GM18505 (cell line): ENCODE measurements around the gene UBB.

Experiments used
- ATAC-seq: cut with Tn5 transposase; IDR thresholded peaks from one replicate; pipeline ENCODE4 v1.9.1; 2021; ENCODE audit not compliant: unreplicated experiment
- POLR2A ChIP-seq: IDR thresholded peaks from 4 replicates; pipeline ENCODE4 v1.6.1; 2011; ENCODE audit warnings: borderline replicate concordance; ENCODE audit not compliant: insufficient read depth, insufficient read length; ENCODE audit errors: extremely low read depth

The UBB gene

DNA sequence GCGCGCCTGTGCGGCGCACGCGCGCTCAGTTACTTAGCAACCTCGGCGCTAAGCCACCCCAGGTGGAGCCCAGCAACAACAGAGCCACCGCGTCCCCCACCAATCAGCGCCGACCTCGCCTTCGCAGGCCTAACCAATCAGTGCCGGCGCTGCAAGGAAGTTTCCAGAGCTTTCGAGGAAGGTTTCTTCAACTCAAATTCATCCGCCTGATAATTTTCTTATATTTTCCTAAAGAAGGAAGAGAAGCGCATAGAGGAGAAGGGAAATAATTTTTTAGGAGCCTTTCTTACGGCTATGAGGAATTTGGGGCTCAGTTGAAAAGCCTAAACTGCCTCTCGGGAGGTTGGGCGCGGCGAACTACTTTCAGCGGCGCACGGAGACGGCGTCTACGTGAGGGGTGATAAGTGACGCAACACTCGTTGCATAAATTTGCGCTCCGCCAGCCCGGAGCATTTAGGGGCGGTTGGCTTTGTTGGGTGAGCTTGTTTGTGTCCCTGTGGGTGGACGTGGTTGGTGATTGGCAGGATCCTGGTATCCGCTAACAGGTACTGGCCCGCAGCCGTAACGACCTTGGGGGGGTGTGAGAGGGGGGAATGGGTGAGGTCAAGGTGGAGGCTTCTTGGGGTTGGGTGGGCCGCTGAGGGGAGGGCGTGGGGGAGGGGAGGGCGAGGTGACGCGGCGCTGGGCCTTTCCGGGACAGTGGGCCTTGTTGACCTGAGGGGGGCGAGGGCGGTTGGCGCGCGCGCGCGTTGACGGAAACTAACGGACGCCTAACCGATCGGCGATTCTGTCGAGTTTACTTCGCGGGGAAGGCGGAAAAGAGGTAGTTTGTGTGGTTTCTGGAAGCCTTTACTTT, at the start of gene UBB:
Gene UBB, plus strand, starts transcription at position 452 of the 856 bp plus-strand sequence. CDS start 817 bp downstream, outside the sequence.
- peak; percentile 91 for ATAC-seq
- peak; percentile 100 for TF ChIP-seq POLR2A

DNA sequence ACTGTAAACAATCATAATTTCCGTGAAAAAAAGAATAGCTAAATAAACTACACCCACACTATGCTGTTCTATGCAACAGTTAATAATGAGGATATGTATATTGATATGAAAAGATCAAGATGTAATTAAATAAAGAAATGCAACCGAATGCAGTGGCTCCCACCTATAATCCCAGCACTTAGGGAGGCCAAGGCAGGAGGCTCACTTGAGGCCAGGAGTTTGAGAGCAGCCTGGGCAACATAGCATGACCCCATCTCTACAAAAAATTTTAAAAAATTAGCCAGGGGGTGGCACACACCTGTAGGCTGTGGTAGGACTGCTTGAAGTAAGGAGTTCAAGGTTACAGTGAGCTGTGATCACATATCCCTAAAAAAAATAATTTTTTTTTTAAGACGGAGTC, 42.5 kb upstream of the UBB start:
- no peak for TF ChIP-seq POLR2A
- no peak for ATAC-seq

DNA sequence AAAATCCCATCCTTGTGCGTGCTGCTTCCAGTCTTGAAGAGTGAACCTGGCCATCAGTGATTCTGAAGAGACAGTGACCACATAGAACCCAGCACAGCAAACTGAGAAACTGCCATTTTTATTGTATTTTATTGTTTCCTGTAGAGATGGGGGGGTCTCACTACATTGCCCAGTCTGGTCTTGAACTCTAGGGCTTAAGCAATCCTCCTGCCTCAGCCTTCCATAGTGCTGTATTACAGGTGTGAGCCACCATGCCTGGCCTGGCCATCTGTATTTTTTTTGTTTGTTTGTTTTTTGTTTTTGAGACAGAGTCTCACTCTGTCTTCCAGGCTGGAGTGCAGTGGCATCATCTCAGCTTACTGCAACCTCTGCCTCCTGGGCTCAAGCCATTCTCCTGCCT, 41.5 kb upstream of the UBB start:
- TF ChIP-seq POLR2A = no peak
- no peak for ATAC-seq

DNA sequence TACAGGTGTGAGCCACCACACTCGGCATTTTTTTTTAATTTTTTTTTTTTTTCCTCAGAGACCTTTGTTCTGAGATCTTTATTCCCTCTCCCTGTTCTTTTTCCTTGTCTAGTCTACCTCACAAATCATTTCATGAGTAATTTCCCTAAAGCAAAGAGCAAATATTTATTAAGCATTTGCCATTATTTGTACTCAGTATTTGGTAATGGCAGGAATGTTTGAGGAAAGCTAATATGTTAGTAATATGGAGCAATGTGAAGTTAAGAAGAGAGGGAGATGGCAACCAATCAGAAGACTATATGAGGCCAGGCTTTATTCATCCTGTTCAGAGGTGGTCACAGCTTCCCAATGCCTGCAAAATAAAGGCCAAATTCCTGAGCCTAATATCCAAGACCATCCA, 40.9 kb upstream of the UBB start:
- TF ChIP-seq POLR2A = no peak
- no peak for ATAC-seq

DNA sequence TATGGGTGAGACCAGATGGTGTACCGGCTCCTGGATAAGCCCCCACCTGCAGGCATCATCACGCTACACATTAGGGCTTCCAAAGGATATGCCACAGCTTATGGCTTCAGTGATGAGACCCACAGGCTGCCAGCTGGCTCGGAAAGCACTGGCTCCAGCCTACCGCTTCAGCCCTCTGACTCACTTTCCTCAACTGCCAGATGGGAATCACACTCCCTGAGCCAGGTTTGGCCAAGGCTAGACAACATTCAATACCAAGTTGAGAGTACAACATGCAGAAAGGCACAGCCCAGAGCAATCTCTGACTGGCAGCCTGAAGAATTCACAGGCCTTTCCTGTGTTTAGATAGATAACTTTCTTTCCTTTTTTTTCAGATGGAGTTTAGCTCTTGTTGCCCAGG, 37.9 kb upstream of the UBB start:
- TF ChIP-seq POLR2A = no peak
- ATAC-seq = no peak

DNA sequence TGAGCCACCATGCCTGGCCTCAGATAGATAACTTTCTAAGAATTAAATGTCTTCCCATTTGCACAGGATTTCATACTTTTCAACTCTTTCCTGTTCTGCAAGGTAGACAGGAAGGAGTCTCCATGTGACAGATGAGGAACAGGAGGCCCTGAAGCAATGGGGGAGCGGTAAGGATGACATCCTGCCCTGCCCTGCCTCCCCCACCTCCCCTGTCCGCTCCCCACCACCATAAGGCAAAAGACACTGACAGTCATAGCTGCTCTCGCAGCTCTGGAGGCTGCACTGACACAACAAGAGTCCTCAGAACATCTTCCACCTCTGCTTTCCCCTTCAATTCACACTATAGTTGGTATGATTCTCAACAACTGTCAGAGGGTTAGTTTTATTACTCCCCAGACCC, 37.3 kb upstream of the UBB start:
- no peak for ATAC-seq
- no peak for TF ChIP-seq POLR2A

DNA sequence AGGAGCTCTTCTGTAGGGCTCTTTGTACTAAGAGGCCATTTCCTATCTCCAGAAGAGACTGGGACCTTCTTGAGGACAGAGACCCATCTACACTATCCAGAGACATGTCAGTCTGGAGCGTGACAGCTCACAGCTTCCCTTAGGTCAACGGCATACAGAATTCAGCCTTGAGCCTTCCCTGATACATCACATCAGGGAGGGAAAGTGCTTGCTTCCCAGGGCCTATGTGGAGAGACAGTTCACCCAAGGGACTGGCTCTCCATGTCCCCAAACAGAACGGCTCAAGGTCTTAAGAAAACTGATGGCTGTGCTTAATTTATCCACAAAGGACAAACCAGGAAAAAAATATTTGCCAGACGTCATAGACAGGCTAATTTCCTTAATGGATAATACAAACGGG, 35.3 kb upstream of the UBB start:
- TF ChIP-seq POLR2A = no peak
- no peak for ATAC-seq

DNA sequence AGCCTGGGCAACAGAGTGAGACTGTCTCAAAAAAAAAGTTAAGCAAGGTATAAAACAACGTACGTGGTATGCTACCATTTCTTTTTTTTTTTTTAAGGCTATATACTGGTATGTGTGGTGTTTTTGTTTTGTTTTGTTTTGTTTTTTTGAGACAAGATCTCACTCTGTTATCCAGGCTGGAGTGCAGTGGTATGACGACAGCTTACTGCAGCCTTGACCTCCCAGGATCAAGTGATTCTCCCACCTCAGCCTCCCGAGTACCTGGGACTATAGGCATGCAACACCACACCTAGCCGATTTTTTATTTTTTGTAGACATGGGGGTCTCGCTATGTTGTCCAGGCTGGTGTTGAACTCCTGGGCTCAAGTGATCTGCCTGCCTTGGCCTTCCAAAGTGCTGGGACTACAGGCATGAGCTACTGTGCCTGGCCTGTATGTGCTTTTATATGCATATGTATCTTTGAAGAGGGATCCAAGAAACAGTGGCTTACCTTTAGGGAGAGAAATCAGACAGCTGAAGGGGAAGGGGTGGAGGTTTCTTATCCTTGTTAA, 34.1 kb upstream of the UBB start:
- TF ChIP-seq POLR2A = no peak
- ATAC-seq = no peak

DNA sequence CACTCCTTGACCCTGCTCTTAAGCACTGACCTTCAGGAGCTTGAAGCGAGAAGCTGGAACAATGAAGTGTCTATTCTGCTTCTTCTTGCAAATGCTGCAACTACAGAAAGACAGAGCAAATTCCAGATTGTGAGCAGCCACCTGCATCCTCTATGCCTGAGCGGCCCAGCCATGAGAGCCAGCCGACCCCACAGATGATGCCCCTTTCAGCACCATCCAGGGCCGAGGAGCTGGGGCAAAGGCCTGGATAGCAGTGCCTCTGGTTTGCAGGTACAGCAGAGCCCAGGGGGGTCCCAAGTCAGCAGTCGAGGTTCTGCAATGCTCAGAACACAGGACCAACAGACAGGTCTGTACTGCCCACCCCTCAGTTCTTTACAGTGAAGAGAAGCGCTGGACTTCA, 32.3 kb upstream of the UBB start:
- ATAC-seq = no peak
- no peak for TF ChIP-seq POLR2A

DNA sequence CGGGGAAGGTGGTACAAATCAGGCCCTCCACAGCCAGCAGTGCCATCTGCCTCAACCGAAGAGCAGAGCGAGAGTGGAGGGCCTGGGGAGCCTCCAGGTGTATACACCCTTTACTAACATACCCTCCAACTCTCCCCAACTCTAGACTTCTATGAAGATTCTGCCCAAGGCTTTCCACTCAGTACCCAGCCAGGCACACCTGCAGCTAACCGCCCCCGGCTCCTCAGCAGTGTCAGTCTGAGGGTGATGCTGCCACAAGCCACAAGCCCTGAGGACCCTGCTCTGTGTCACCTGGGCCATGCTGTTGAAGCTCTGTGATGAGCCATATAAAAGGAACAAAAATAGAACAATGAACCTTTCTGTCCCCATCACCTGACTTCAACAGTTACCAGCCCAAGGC, 31.5 kb upstream of the UBB start:
- no peak for ATAC-seq
- no peak for TF ChIP-seq POLR2A

DNA sequence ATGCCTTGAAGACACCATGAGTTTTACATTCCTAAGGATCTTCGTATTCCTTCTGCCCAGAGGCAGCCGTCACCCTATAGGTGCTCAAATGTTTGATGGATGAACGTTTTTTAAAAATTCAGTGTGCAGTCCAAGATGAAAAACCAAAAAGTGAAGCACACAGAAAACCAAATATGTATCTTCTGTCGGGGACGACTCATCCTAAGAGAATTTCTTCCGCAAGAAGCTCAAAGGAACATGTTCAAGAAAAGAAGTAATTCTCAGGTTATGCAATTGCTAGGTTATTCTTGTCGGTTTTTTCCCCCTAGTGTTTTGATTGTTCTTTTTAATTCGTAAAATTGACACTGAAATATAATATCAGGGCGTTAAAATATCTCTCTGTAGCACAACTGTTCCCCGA, 29.1 kb upstream of the UBB start:
- ATAC-seq = no peak
- TF ChIP-seq POLR2A = no peak

DNA sequence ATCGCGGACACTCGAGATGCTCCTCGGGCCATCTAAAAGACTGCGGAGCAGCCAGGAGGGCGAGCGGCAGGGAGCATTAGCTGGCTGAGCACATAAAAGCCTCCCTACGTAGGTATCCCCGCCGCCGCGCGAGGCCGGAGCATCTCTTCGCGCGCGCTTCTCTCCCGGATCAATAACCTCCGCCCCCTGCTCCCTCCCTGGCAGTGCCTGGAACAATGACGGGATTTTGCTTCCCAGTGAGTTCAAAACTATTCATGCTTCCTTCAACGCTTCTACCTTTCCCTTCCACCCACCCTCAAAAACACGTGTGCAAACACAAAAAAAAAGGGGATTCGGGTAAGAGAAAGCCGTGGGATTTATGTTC, 28.6 kb upstream of the UBB start:
- no peak for ATAC-seq
- TF ChIP-seq POLR2A = no peak

DNA sequence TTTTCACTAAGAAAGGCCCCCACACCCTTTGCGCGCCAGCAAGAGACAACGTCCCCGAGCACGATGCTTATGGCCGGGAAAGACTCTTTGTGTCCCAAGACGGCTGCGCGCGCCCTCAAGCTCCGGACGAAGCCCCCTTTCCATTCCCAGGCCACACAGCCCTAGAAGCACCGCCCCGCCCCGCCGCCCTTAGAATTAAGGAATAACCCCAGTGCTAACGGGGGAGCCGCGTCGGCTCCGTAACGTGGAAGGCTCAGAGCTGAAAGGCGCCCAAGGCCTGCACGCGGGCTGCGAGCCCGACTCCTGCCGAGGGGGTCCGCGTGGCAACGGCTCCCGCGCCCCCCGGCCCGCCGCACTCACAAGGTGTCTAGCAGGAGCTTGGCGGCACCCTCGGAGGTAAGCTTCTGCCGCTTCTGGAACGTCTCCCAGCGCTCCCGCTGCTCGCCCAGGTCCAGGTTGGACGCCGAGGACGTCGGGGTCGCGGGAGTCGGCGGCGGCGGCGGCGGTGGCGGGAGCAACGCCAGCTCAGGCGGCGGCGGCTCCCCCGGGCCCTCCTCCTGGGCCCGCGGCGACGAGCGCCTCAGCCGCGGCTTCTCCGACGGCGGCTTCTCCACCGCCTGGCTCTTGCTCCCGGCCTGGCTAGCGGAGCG, 28.1 kb upstream of the UBB start:
- TF ChIP-seq POLR2A = no peak
- peak; percentile 42 for ATAC-seq
